Astrocyte of the hippocampus (primary cell): Measurements from ENCODE around the gene EPHB2.

ENCODE experiments used
- DNase-seq: peaks from one replicate; pipeline ENCODE4 v3.0.0; 2011; ENCODE audit warnings: low read depth, low spot score

Gene EPHB2

DNA sequence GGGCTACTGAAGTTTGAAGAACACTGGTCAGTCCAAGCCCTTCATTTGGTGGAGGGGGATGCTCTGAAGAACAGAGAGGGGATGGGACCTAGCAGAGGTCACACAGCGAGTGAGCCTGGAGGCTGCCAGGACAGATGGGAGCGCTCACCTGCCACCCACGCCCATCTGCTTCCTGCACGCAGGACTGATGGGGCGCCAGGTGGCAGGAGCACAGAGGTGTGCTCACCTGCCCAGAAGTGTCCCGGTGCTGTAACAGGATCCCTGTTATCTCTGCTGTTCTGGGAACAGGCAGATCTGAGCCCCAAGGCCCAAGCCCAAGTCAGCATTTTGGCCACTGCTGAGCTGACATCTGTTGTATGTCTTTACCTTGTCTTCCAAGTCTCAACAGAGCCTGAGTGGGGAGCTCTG, 40.5 kb downstream of the EPHB2 start:
- no peak for DNase-seq

GRCh38 chr1:22752339-22752738, 41.7 kb downstream of the EPHB2 start:
- DNase-seq, result no peak

GRCh38 chr1:22753481-22753971, 42.9 kb downstream of the EPHB2 start:
- DNase-seq, result no peak

- no peak for DNase-seq
Observed at GRCh38 chr1:22754106-22754768, 43.6 kb downstream of the EPHB2 start.

DNA sequence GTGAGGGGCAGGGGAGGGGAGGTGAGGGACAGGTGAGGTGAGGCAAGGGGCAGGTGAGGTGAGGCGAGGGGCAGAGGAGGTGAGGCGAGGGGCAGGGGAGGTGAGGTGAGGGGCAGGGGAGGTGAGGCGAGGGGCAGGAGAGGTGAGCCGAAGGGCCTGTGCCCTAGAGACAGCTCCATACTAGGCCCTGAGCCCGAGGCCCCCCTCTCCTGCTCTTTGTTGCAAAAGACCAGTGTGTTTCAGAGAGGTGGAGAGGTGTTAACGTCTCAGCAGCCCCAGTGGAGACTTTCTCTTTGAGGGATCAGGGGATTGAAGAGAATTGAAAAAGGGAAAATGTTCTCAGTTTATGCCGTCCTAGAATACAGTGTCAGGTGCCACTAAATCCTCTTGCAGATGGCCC, 44.2 kb downstream of the EPHB2 start:
- DNase-seq, result no peak

- no peak for DNase-seq
Observed at GRCh38 chr1:22755641-22756040, 45.0 kb downstream of the EPHB2 start.

GRCh38 chr1:22756125-22756735, 45.6 kb downstream of the EPHB2 start:
- DNase-seq, result no peak

GRCh38 chr1:22760455-22760854, 49.8 kb downstream of the EPHB2 start:
- no peak for DNase-seq

DNA sequence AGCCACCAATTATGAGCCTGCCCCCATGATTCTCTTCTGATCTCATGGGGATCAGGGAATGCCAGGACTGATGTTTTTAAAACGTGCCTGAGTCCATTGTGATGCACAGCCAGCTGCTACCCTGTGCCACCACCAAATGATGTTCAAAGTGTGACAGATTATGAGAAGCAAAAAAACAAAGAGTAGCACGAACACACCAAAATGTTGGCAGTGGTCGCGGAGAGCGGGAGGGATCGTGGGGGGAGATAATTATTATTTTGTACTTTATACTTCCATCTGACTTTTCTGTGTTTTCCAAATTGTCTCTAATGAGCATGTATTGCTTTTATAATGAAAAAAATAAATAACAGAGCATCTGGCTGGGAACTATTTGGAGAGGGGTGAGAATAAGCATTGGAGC, 50.5 kb downstream of the EPHB2 start:
- DNase-seq, result no peak

DNA sequence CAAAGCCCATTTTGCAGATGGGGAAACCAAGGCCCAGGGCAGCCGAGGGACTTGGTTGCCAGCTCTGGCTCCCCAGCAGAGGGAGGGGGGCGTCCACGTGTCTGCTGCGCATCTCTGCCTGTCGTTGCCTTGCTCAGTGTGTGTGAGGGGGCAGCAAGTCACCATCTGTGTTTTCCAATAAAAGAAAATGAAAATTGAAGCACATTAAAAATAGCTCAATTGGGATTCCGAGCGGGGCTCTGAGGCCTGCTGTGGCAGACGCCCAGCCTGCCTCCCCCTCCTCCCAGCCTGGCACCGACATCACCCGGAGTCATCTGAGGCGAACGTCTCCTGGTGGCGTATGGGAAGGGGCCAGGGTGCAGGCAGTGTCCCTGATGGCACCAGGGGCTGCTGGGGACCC, 51.2 kb downstream of the EPHB2 start:
- DNase-seq, result no peak

GRCh38 chr1:22763487-22764200, 53.0 kb downstream of the EPHB2 start:
- DNase-seq, result no peak

DNA sequence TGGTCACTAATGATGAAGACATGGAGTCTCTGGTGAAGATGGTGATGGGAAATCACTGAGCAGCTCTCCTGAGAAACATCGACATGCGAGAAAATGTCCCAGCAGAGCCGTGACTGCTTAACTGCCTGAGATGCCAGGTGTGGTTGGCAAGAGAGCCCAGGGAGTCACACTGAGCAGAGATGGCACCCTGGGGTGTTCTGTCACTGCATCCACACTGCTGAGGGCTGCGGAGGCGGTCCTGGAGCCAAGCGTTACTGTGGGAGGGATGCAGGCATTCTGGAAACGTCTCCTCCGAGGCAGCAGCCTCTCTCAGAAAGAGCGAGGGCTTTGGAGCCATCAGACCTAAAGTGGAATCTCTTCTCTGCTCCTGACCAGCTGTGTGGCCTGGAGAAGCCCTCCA, 57.2 kb downstream of the EPHB2 start:
- no peak for DNase-seq

GRCh38 chr1:22769932-22770331, 59.3 kb downstream of the EPHB2 start:
- no peak for DNase-seq

DNA sequence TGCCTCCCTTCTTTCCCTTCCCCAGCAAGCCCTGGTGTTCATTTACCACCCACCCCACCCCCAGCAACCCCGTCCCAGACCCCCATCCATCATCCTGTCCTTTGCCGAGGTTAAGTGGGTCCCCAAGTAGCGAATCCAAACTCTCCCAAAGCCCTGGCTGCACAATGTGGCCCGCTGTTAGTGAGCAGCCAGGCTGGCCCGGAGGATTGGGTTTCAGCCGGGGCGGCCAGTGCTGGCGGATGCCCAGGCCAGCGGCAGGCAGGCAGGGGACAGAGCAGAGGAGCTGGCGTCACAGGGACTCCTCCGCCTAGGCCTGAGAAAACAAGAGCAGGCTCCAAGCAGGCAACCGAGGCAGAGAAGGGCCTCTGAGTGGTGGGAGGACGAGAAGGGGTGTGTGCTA, 61.4 kb downstream of the EPHB2 start:
- DNase-seq, result peak; percentile 66

- peak; percentile 84 for DNase-seq
Observed at GRCh38 chr1:22773981-22774832, 63.6 kb downstream of the EPHB2 start.

DNA sequence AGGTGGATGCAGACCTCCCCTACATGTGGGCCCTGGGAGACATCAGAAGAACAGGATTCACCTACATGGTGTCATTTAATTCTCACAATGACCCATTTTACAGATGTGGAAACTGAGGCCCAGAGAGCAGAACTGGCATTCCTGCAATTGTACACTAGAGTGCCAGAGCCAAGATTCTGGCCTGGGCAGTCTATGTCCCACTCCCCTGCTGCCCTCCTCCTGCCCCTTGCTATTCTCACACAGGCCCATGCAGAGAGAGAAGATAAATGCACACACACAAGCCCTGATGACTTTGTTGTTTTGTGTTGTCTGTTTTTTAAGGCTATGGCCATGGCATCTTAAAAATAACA, 64.2 kb downstream of the EPHB2 start:
- DNase-seq, result no peak

DNA sequence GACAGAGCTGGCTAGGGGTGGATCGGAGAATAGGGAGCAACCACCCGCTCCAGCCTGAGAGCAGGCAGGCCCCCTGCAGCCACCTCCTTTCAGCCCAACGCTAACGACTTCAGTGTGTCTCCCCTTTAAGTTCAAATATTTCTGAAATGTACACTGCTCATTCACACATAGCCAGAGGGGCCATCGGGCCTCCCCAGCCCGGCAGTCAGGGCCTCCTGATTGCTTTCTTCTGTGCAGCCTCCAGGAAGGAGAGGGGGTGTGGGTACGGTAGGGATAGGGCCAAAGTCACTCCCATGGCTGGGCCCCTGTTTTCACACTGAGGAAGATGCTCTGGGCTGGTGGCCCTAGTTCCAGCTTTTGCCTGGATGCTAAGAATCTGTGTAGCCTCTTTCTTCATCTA, 64.8 kb downstream of the EPHB2 start:
- no peak for DNase-seq

- DNase-seq, result no peak
Observed at GRCh38 chr1:22776035-22776613, 65.5 kb downstream of the EPHB2 start.

- no peak for DNase-seq
Observed at GRCh38 chr1:22777388-22778057, 66.9 kb downstream of the EPHB2 start.

DNA sequence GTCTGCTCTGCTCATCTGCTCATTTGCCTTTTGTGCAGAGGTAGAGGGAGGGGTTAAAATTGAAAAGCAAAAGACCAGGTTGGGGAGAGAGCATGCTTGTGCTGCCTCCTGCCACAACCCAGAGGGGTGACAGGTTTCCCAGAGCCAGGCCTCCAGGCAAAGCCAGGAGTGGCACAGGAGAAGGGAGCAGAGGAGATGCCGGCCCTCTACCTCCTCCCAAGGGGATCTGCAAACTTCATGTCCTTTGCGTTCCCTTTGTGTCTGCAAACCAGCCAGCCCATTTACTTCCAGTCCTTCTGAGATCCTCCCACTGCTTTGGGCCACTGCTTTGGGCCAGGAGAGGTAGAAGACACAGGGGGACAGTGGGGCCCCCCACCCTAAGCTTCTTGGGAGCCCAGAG, 67.8 kb downstream of the EPHB2 start:
- no peak for DNase-seq

DNA sequence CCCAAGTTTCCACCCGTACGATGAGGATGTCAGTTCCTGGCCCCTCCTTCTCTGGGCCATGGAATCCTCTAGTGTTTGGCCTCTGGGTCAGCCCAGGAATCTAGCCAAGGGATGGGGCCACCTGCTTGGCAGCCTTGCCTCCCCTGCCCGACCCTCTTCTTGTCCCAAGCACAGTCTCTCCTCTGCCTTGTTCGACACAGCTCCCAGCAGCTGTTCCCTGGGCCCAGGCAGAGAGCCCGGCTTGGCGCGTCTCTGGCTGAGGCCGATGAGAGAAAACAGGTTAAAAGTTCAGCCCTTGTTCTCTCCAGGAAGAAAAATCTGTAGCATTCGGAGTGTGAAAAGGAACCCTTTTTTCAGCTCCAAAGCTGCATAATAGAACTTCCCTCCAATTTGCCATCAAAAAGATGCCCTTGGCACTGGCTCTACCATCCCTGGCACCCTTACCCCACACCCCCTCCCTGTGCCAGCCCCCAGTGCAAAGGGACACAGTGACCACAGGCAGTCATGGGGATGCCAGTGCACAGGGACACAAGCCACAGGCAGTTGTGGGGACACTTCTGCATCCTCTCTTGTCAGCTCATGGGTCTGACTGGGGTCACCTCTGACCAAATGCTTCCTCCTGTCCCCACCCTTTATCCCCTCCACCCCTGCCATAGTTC, 68.4 kb downstream of the EPHB2 start:
- DNase-seq, result peak; percentile 72
